HG03442 (cell line): ENCODE data around the gene NCOA1.
"Not testable (repeated sequence)": the region's sequence is repeated elsewhere in the genome, so short reads cannot be mapped to it uniquely, and the experiment has no call there.

Experiments used
- ATAC-seq: cut with Tn5 transposase; IDR thresholded peaks from one replicate; pipeline ENCODE4 v1.9.1; 2021; ENCODE audit warnings: mild to moderate bottlenecking, moderate library complexity; ENCODE audit not compliant: unreplicated experiment

NCOA1 gene

GRCh38 chr2:24571828-24572442 is 80.9 kb downstream of the NCOA1 start:
- ATAC-seq, result no peak

- ATAC-seq, result no peak
These were observed 85.1 kb downstream of the NCOA1 start for GRCh38 chr2:24576146-24576545.

- ATAC-seq, result peak; percentile 39
These were observed 85.6 kb downstream of the NCOA1 start for GRCh38 chr2:24576617-24577016.

- peak; percentile 70 for ATAC-seq
These were observed 86.4 kb downstream of the NCOA1 start for GRCh38 chr2:24577481-24577880.

GRCh38 chr2:24579053-24579803 is 88.2 kb downstream of the NCOA1 start:
- ATAC-seq, result no peak

GRCh38 chr2:24580561-24580960 is 89.5 kb downstream of the NCOA1 start:
- ATAC-seq, result no peak

- ATAC-seq, result not testable (repeated sequence)
These were observed 90.9 kb downstream of the NCOA1 start for GRCh38 chr2:24581971-24582370.

- peak; percentile 68 for ATAC-seq
These were observed 95.9 kb downstream of the NCOA1 start for GRCh38 chr2:24586955-24587354.

- no peak for ATAC-seq
These were observed 97.2 kb downstream of the NCOA1 start for GRCh38 chr2:24588294-24588693.

GRCh38 chr2:24592441-24593100 is 101.5 kb downstream of the NCOA1 start:
- ATAC-seq, result no peak

- no peak for ATAC-seq
These were observed 103.2 kb downstream of the NCOA1 start for GRCh38 chr2:24594283-24594682.

- ATAC-seq, result no peak
These were observed 106.3 kb downstream of the NCOA1 start for GRCh38 chr2:24597181-24597870.

- not testable (repeated sequence) for ATAC-seq
These were observed 109.1 kb downstream of the NCOA1 start for GRCh38 chr2:24600140-24600539.

- no peak for ATAC-seq
These were observed 120.6 kb downstream of the NCOA1 start for GRCh38 chr2:24611631-24612030.

GRCh38 chr2:24613154-24613814 is 122.2 kb downstream of the NCOA1 start:
- ATAC-seq, result peak; percentile 69

- ATAC-seq, result no peak
These were observed 125.6 kb downstream of the NCOA1 start for GRCh38 chr2:24616616-24617015.

- ATAC-seq, result no peak
These were observed 126.4 kb downstream of the NCOA1 start for GRCh38 chr2:24617424-24617823.

- no peak for ATAC-seq
These were observed 127.1 kb downstream of the NCOA1 start for GRCh38 chr2:24618144-24618543.

GRCh38 chr2:24618680-24619079 is 127.6 kb downstream of the NCOA1 start:
- no peak for ATAC-seq

- no peak for ATAC-seq
These were observed 129.9 kb downstream of the NCOA1 start for GRCh38 chr2:24620936-24621335.
